PC-3 (cell line): ENCODE measurements around the gene UBE4A.

Experiments used
- CTCF ChIP-seq: fragments of 300-600 bp; sonication (generic); conservative IDR thresholded peaks from 2 replicates; pipeline ENCODE4 v1.5.1; 2017; ENCODE audit warnings: antibody characterized with exemption, low read depth, mild to moderate bottlenecking, low read length
- EZH2phosphoT487 ChIP-seq: fragments of 300-600 bp; sonication (generic); IDR thresholded peaks from 2 replicates; pipeline ENCODE4 v1.6.1; 2018; ENCODE audit warnings: mild to moderate bottlenecking, antibody characterized with exemption, low read length, borderline replicate concordance

- TF ChIP-seq CTCF: no peak
- TF ChIP-seq EZH2phosphoT487: no peak
Observed at GRCh38 chr11:118328745-118329144, 30.7 kb upstream of the UBE4A start.
